Neural cell (in vitro differentiated cells): ENCODE data around the gene MAPK8IP3. TPM values are rescaled to one million over a fixed set of nuclear protein-coding genes. Genes with fewer than 3 reads are reported as not detected.

Source experiments
- H2AFZ ChIP-seq: fragments of 200-600, 300-800 bp; sonication (generic), shearing (Covaris generic); 2 replicates; pipeline ENCODE4 v1.6.0; 2014; ENCODE audit warnings: low read depth, mild to moderate bottlenecking, antibody characterized with exemption, low read length, moderate library complexity
- H3F3A ChIP-seq: fragments of 200-600 bp; shearing (Covaris generic); 2 replicates; pipeline ENCODE4 v1.6.1; 2016; ENCODE audit warnings: mild to moderate bottlenecking, moderate library complexity, mixed read lengths, antibody characterized with exemption, low read length; ENCODE audit not compliant: insufficient read depth, poor library complexity, severe bottlenecking
- H3K27ac ChIP-seq: fragments of 200-600, 300-800 bp; sonication (generic), shearing (Covaris generic); 2 replicates; pipeline ENCODE4 v1.5.1; 2014; ENCODE audit warnings: mild to moderate bottlenecking, low read length, moderate library complexity
- H3K27me3 ChIP-seq: fragments of 300-800, 200-600 bp; sonication (generic), shearing (Covaris generic); 2 replicates; pipeline ENCODE4 v1.6.0; 2014; ENCODE audit warnings: mild to moderate bottlenecking, low read depth, low read length, moderate library complexity; ENCODE audit not compliant: insufficient read depth
- H3K36me3 ChIP-seq: fragments of 300-800, 200-600 bp; sonication (generic), shearing (Covaris generic); 2 replicates; pipeline ENCODE4 v1.5.1; 2014; ENCODE audit warnings: mild to moderate bottlenecking, antibody characterized with exemption, low read length, moderate library complexity; ENCODE audit not compliant: insufficient read depth
- H3K4me2 ChIP-seq: fragments of 300-800, 200-600 bp; sonication (generic), shearing (Covaris generic); 2 replicates; pipeline ENCODE4 v1.6.0; 2014; ENCODE audit warnings: mild to moderate bottlenecking, low read length
- H3K4me3 ChIP-seq: fragments of 300-800, 200-600 bp; sonication (generic), shearing (Covaris generic); 2 replicates; pipeline ENCODE4 v1.5.1; 2014; ENCODE audit warnings: mild to moderate bottlenecking, low read length, moderate library complexity
- H3K79me2 ChIP-seq: fragments of 200-600 bp; shearing (Covaris generic); replicated peaks from 2 replicates; pipeline ENCODE4 v1.6.0; 2014; ENCODE audit warnings: mild to moderate bottlenecking, low read length, moderate library complexity; ENCODE audit not compliant: insufficient read depth
- H3K9ac ChIP-seq: fragments of 300-800, 200-600 bp; sonication (generic), shearing (Covaris generic); 2 replicates; pipeline ENCODE4 v1.6.1; 2016; ENCODE audit warnings: mild to moderate bottlenecking, low read length, mixed read lengths
- H3K9me2 ChIP-seq: fragments of 200-600 bp; shearing (Covaris generic); 2 replicates; pipeline ENCODE4 v1.6.1; 2016; ENCODE audit warnings: mild to moderate bottlenecking, low read length, mixed read lengths; ENCODE audit not compliant: insufficient read depth
- H3K9me3 ChIP-seq: fragments of 200-600, 300-800 bp; sonication (generic), shearing (Covaris generic); 2 replicates; pipeline ENCODE4 v1.6.1; 2016; ENCODE audit warnings: mild to moderate bottlenecking, mixed run types, low read length, moderate library complexity, mixed read lengths
- H4K20me1 ChIP-seq: fragments of 200-600 bp; shearing (Covaris generic); 2 replicates; pipeline ENCODE4 v1.6.1; 2016; ENCODE audit warnings: mild to moderate bottlenecking, mixed run types; ENCODE audit not compliant: insufficient read depth
- EP300 ChIP-seq: fragments of 450-650 bp; conservative IDR thresholded peaks from 2 replicates; pipeline ENCODE4 v1.6.1; 2014; ENCODE audit warnings: antibody characterized with exemption, mild to moderate bottlenecking, moderate library complexity; ENCODE audit not compliant: poor library complexity, severe bottlenecking
- EZH2 ChIP-seq: fragments of 200-600, 300-800 bp; shearing (Covaris generic), sonication (generic); IDR thresholded peaks from 2 replicates; pipeline ENCODE4 v1.6.1; 2014; ENCODE audit warnings: antibody characterized with exemption, low read length, borderline replicate concordance, mild to moderate bottlenecking; ENCODE audit not compliant: insufficient read depth, poor library complexity, severe bottlenecking
- MXI1 ChIP-seq: fragments of 450-650 bp; conservative IDR thresholded peaks from 2 replicates; pipeline ENCODE4 v1.6.1; 2014; ENCODE audit warnings: antibody characterized with exemption, mild to moderate bottlenecking; ENCODE audit not compliant: poor library complexity, severe bottlenecking
- POLR2AphosphoS5 ChIP-seq: IDR thresholded peaks from 2 replicates; pipeline ENCODE4 v1.6.1; 2012
- RAD21 ChIP-seq: fragments of 450-650 bp; conservative IDR thresholded peaks from 2 replicates; pipeline ENCODE4 v1.6.1; 2014; ENCODE audit warnings: antibody characterized with exemption, mild to moderate bottlenecking, moderate library complexity
- SMC3 ChIP-seq: fragments of 450-650 bp; conservative IDR thresholded peaks from 2 replicates; pipeline ENCODE4 v1.6.1; 2014; ENCODE audit warnings: antibody characterized with exemption, mild to moderate bottlenecking, moderate library complexity; ENCODE audit not compliant: poor library complexity
- TAF1 ChIP-seq: IDR thresholded peaks from 2 replicates; pipeline ENCODE4 v1.6.1; 2012; ENCODE audit warnings: low read depth
- polyA plus RNA-seq: library from polyadenylated mRNA; depleted of rRNA; stranded (reverse); fragments of >200 nt; gene quantifications from 2 replicates; pipeline ENCODE4 v1.2.3, GENCODE V29; 2014
- TF ChIP-seq, protein P1 (sequence below): fragments of 450-650 bp; IDR thresholded peaks from 2 replicates; pipeline ENCODE4 v1.5.1; 2014; ENCODE audit warnings: antibody characterized with exemption, mild to moderate bottlenecking, moderate library complexity; ENCODE audit not compliant: poor library complexity, severe bottlenecking
- TF ChIP-seq, protein P2 (sequence below): IDR thresholded peaks from 2 replicates; pipeline ENCODE4 v1.6.1; 2012; ENCODE audit warnings: borderline replicate concordance

MAPK8IP3 gene
- polyA plus RNA-seq, 1 donor from 2014 or later: 51.0 TPM

DNA sequence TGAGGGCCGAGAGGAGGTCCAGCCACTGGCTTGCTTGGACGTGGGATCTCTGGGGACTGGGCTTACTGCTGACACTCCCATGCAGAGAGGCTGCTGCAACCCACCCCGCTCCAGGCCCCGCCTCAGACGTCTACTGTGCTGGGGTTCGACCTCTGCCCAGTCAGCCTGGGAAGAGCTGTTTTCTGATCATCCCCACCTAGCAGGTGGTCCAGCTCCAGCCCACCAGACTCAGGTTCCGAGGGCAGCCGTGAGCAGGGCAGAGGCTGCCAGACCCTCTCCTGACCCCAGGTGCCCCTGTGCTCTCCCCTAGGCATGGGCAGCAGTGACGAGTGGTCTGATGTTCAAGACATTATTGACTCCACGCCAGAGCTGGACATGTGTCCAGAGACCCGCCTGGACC, 41.9 kb downstream of the MAPK8IP3 start:
- Histone ChIP-seq H3K4me2 (no peak overlapping the region), H3K36me3 (peaks cover 7% of the 10 kb centered on the region), H2AFZ (no peak overlapping the region), H3F3A (no peaks in the 10 kb centered on the region), H3K27me3 (no peaks in the 10 kb centered on the region), H3K9me3 (no peaks in the 10 kb centered on the region), H3K9me2 (no peaks in the 10 kb centered on the region), H3K9ac (no peak overlapping the region), H3K4me3 (no peak overlapping the region), H3K79me2 (no peaks in the 10 kb centered on the region), H3K27ac (no peak overlapping the region), H4K20me1 (no peaks in the 10 kb centered on the region)
- no peak for TF ChIP-seq SMC3
- no peak for TF ChIP-seq TAF1
- no peak for TF ChIP-seq RAD21
- TF ChIP-seq, protein P1, sequence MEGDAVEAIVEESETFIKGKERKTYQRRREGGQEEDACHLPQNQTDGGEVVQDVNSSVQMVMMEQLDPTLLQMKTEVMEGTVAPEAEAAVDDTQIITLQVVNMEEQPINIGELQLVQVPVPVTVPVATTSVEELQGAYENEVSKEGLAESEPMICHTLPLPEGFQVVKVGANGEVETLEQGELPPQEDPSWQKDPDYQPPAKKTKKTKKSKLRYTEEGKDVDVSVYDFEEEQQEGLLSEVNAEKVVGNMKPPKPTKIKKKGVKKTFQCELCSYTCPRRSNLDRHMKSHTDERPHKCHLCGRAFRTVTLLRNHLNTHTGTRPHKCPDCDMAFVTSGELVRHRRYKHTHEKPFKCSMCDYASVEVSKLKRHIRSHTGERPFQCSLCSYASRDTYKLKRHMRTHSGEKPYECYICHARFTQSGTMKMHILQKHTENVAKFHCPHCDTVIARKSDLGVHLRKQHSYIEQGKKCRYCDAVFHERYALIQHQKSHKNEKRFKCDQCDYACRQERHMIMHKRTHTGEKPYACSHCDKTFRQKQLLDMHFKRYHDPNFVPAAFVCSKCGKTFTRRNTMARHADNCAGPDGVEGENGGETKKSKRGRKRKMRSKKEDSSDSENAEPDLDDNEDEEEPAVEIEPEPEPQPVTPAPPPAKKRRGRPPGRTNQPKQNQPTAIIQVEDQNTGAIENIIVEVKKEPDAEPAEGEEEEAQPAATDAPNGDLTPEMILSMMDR: no peak
- TF ChIP-seq EZH2: no peak
- TF ChIP-seq POLR2AphosphoS5: no peak
- TF ChIP-seq MXI1: no peak
- TF ChIP-seq EP300: no peak

DNA sequence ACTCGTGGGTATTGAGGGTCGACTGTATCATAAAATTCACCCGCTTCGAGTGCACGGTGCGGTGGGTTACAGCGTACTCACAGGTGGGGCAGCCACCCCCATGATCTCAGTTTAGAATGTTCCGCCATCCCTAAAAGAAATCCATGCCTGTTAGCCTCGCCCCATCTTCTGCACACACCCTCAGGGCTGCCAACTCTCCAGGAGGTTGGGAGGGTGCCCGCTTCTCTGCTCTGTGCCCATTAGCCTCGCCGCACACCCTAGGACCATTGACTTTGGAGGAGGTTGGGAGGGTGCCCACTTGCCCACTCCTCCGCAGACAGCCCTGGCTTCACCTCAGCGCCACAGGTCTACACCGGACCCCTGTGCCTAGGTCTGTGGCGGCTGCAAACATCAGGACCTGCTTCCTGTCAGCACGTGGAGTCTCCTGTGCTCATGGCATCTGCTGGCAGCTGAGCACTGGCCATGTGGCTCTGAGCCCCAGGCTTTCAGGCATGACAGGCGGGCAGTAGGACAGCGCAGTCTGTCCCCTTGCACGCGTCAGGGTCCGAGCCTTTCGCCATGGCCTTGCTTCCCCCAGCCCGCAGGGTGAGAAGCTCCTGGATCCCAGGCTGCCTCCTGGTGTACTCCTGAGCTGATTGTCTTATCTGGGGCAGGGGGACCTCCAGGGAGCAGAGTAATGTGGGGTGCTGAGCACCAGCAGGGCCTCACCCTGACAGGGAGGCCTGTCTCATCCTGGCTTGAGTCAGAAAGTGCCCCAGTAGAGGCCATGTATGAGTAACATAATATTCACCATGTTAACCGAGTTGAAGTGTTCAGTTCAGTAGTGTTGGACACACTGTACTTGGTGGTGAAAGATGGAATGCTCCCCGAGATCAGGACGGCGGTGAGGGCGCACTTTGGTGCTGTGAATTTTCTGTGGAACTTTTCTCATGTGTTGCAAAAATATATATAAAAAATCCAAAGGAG, 43.4 kb downstream of the MAPK8IP3 start:
- peaks cover 7% of the 10 kb centered on the region for H3K36me3 ChIP-seq

More for the DNA sequence above, 43.4 kb downstream of the MAPK8IP3 start:
- Histone ChIP-seq H3K4me3 (no peak overlapping the region), H3K27ac (no peak overlapping the region), H3K9me2 (no peaks in the 10 kb centered on the region), H3K4me2 (no peak overlapping the region), H3K9ac (no peak overlapping the region), H4K20me1 (no peaks in the 10 kb centered on the region), H3F3A (no peaks in the 10 kb centered on the region), H3K79me2 (no peaks in the 10 kb centered on the region), H2AFZ (no peak overlapping the region), H3K9me3 (no peaks in the 10 kb centered on the region), H3K27me3 (no peaks in the 10 kb centered on the region)
- TF ChIP-seq EP300 (no peak), TAF1 (no peak), POLR2AphosphoS5 (no peak), RAD21 (no peak), SMC3 (no peak), EZH2 (no peak), MXI1 (no peak)
- TF ChIP-seq, protein P2, sequence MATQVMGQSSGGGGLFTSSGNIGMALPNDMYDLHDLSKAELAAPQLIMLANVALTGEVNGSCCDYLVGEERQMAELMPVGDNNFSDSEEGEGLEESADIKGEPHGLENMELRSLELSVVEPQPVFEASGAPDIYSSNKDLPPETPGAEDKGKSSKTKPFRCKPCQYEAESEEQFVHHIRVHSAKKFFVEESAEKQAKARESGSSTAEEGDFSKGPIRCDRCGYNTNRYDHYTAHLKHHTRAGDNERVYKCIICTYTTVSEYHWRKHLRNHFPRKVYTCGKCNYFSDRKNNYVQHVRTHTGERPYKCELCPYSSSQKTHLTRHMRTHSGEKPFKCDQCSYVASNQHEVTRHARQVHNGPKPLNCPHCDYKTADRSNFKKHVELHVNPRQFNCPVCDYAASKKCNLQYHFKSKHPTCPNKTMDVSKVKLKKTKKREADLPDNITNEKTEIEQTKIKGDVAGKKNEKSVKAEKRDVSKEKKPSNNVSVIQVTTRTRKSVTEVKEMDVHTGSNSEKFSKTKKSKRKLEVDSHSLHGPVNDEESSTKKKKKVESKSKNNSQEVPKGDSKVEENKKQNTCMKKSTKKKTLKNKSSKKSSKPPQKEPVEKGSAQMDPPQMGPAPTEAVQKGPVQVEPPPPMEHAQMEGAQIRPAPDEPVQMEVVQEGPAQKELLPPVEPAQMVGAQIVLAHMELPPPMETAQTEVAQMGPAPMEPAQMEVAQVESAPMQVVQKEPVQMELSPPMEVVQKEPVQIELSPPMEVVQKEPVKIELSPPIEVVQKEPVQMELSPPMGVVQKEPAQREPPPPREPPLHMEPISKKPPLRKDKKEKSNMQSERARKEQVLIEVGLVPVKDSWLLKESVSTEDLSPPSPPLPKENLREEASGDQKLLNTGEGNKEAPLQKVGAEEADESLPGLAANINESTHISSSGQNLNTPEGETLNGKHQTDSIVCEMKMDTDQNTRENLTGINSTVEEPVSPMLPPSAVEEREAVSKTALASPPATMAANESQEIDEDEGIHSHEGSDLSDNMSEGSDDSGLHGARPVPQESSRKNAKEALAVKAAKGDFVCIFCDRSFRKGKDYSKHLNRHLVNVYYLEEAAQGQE: no peak
- TF ChIP-seq, protein P1: no peak
